ENCODE measurements around the gene PRR35.

Gene PRR35

DNA sequence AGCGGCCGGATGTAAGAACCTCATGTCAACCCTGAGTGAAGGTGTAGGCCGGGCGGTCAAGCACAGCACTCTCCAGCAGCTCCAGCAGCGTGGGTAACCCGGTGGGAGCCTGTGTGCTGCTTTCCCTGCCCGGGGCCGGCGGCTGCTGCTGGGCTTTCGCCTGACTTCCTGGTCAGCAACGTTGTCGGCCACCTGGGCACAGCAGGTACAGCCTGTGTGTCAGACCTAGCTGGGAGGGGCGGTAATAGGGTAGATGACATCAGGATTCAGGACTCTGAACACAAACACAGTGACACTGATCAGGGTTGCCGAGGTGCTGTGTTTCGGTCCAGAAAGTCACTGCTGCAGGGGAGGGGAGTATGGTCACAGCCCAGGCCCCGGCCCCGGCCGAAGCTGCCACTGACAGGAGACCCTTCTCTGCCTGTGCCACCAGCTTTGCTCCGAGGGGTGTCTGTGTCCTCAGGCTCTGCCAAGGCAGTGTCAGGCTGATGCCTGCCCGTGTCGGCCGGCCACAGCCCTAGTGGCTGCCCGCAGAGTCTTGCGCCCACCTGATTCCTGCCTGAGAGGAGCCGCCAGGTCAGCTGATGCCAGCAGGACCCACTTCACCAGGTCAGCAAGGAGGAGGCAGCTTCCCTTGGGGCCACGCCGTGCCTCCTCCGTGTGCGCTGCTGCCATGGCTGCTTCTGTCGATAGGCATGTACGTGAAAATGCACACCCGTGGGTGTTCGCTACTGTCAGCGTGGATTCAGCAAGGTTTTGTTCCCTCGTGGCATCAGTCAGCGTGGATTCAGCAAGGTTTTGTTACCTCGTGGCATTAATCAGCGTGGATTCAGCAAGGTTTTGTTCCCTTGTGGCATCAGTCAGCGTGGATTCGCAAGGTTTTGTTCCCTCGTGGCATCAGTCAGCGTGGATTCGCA is 38.9 kb downstream of the PRR35 start:
- no peak for DNase-seq

- DNase-seq: no peak
Observed at GRCh38 chr16:600781-601180, 40.6 kb downstream of the PRR35 start.

- no peak for DNase-seq
Observed at GRCh38 chr16:603933-604332, 43.7 kb downstream of the PRR35 start.

GRCh38 chr16:606656-607307 is 46.6 kb downstream of the PRR35 start:
- DNase-seq: no peak

GRCh38 chr16:608019-608418 is 47.8 kb downstream of the PRR35 start:
- DNase-seq: no peak

- no peak for DNase-seq
Observed at GRCh38 chr16:609316-609715, 49.1 kb downstream of the PRR35 start.

- DNase-seq: no peak
Observed at GRCh38 chr16:609984-610383, 49.8 kb downstream of the PRR35 start.

DNA sequence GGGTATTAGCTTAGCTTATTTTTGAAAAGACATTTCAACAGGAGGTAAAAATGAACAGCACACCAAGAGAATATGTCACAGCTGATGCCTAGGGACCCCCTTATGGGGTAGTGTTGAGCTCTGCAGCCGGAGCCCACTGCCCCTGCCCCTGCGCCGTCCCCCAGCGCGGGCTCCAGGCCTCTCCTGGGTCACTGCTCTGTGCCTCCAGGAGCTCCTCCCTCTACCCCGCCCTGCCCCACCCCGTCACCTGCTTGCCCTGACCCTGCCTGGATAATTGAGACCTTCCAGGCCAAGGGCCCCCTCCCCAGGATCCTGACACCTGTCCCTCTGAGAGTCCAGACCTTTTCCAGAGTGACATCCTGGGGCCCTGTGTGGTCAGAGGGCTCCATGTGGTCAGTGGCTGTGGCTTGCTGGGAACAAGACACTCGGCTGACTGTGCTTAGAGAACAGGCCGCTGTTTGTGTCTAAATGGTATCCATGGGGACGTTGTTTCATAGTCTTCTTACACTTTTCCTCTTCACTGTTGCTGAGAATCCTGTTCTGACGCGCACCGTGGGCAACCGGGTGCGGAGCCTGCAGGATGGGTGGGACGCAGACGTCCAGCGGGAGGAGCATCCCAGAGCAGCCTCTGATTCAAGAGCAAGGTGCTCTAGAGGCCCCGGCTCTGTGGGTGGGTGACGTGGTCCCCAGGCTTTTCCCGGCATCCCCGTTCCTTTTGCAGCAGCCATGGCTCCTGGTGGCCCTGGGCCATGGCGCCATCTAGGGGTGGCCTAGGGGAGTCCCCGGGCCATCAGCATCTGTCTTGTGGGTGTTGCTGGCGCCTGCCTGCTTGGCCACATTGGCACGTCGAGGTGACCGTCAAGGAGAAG is 50.6 kb downstream of the PRR35 start:
- no peak for DNase-seq

DNA sequence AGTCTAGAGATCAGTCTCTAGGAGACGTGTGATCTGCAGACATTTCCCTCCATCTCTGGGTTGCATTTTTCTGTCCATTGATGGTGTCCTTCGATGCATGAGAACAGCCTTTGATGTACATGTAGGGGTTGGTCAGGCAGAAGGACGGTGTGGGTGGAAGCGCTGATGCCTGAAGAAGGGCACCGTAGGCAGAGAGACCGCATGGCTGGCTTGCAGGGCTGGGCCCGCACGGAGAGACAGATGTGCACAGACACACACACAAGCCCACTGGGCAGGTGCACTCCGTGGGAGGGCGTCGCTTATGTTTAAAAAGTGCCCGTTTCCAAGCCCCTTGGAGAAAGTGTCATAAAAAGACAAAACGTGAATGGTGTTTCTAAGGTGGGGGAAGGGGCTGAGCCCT is 54.9 kb downstream of the PRR35 start:
- DNase-seq: no peak

Measured in NCI-H526 treated with DMSO at 0.1 percent for 48 hours (cell line).